GM19240 (cell line): ENCODE data around the gene ZBTB7C.

Experiments
- DNase-seq: peaks from one replicate; pipeline ENCODE4 v3.0.0; 2011; ENCODE audit warnings: low spot score; ENCODE audit not compliant: insufficient read length

ZBTB7C gene

DNA sequence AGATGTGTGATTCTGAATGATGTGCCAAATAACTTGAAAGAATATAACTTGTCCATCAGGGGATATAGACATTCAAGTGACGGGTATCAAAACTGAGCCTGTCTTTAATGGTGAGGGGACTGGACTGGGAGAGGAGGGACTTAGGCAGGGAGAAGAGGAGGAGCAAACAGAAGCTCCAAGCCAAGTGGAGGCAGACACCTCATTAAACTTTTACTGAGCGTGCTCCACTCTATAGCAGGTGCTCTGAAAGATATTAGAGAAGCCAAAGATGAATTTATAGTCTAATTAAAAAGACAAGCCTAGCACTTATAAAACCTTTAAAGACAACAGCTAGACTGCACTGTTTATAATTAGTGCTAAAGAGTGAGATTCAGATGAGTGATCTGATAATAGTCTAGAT, 431.0 kb downstream of the ZBTB7C start:
- DNase-seq = no peak
